RPMI8226 (cell line): ENCODE data around the gene MX2.
"Not testable (repeated sequence)": the region's sequence is repeated elsewhere in the genome, so short reads cannot be mapped to it uniquely, and the experiment has no call there.

Experiments used
- DNase-seq: peaks from one replicate; pipeline ENCODE4 v3.0.0-alpha.2; 2015

The MX2 gene

GRCh38 chr21:41387824-41388223 is 26.0 kb downstream of the MX2 start:
- no peak for DNase-seq

GRCh38 chr21:41388259-41388658 is 26.4 kb downstream of the MX2 start:
- no peak for DNase-seq

- DNase-seq = no peak
These were observed 28.3 kb downstream of the MX2 start for GRCh38 chr21:41390043-41390639.

- no peak for DNase-seq
These were observed 32.1 kb downstream of the MX2 start for GRCh38 chr21:41393876-41394465.

- DNase-seq = no peak
These were observed 34.8 kb downstream of the MX2 start for GRCh38 chr21:41396558-41397075.

GRCh38 chr21:41397471-41397891 is 35.7 kb downstream of the MX2 start:
- DNase-seq = no peak

GRCh38 chr21:41398251-41398650 is 36.4 kb downstream of the MX2 start:
- no peak for DNase-seq

GRCh38 chr21:41398831-41399230 is 37.0 kb downstream of the MX2 start:
- no peak for DNase-seq

GRCh38 chr21:41399246-41399800 is 37.5 kb downstream of the MX2 start:
- no peak for DNase-seq

GRCh38 chr21:41402231-41402630 is 40.4 kb downstream of the MX2 start:
- DNase-seq = no peak

- no peak for DNase-seq
These were observed 41.0 kb downstream of the MX2 start for GRCh38 chr21:41402796-41403195.

- no peak for DNase-seq
These were observed 41.5 kb downstream of the MX2 start for GRCh38 chr21:41403331-41403730.

GRCh38 chr21:41403966-41404365 is 42.1 kb downstream of the MX2 start:
- DNase-seq = no peak

- no peak for DNase-seq
These were observed 43.5 kb downstream of the MX2 start for GRCh38 chr21:41405321-41405720.

- no peak for DNase-seq
These were observed 44.5 kb downstream of the MX2 start for GRCh38 chr21:41406340-41406739.

GRCh38 chr21:41407541-41408460 is 46.0 kb downstream of the MX2 start:
- DNase-seq = no peak

GRCh38 chr21:41410361-41410760 is 48.5 kb downstream of the MX2 start:
- no peak for DNase-seq

- DNase-seq = no peak
These were observed 49.1 kb downstream of the MX2 start for GRCh38 chr21:41410767-41411448.

- peak; percentile 72 for DNase-seq
These were observed 49.7 kb downstream of the MX2 start for GRCh38 chr21:41411449-41412089.

GRCh38 chr21:41417505-41417904 is 55.7 kb downstream of the MX2 start:
- not testable (repeated sequence) for DNase-seq

GRCh38 chr21:41418393-41418792 is 56.6 kb downstream of the MX2 start:
- DNase-seq = no peak

GRCh38 chr21:41418956-41419680 is 57.3 kb downstream of the MX2 start:
- no peak for DNase-seq
